DOHH2 (cell line): ENCODE results near the gene HINT3.

Experiments used
- EZH2phosphoT487 ChIP-seq: fragments of 200-600 bp; sonication (generic); IDR thresholded peaks from 2 replicates; pipeline ENCODE4 v1.6.1; 2017; ENCODE audit warnings: borderline replicate concordance, mild to moderate bottlenecking, antibody characterized with exemption, low read length, moderate library complexity, mixed read lengths
- TF ChIP-seq, protein P1 (sequence below): fragments of 200-600 bp; sonication (generic); IDR thresholded peaks from one replicate; pipeline ENCODE4 v1.5.1; 2014; ENCODE audit warnings: antibody characterized with exemption, mild to moderate bottlenecking, low read depth, low read length; ENCODE audit not compliant: poor library complexity, severe bottlenecking

DNA sequence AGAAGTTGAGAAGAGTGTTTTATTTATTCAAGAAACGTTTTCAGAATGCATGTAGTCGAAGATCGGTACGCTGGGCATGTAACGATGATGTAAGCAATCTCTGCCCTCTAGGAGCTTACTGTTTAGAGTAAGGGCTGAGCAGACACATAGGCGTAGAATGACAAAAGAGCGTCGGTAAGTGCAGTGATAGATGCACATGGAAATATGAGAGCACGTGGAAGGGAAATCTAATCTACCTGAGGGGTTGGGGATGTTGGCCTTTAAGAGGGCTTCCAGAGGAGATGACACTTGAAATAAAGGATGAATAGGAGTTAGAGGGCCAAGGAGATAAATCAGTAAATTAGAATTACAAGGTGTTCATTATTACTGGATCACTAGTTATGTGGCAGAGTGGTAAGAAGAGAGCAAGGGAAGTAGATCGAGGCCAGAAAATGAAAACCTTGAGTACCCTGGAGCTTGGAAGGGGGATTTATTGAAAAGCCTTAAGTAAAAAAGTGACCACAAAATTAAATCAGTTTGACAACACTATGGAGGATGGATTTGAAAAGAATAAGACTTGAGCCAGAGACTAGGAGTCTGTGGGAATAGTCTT is 30.6 kb downstream of the HINT3 start:
- TF ChIP-seq, protein P1, sequence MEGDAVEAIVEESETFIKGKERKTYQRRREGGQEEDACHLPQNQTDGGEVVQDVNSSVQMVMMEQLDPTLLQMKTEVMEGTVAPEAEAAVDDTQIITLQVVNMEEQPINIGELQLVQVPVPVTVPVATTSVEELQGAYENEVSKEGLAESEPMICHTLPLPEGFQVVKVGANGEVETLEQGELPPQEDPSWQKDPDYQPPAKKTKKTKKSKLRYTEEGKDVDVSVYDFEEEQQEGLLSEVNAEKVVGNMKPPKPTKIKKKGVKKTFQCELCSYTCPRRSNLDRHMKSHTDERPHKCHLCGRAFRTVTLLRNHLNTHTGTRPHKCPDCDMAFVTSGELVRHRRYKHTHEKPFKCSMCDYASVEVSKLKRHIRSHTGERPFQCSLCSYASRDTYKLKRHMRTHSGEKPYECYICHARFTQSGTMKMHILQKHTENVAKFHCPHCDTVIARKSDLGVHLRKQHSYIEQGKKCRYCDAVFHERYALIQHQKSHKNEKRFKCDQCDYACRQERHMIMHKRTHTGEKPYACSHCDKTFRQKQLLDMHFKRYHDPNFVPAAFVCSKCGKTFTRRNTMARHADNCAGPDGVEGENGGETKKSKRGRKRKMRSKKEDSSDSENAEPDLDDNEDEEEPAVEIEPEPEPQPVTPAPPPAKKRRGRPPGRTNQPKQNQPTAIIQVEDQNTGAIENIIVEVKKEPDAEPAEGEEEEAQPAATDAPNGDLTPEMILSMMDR, result no peak
- TF ChIP-seq EZH2phosphoT487, result no peak
